OCI-LY3 (cell line): Measurements from ENCODE around the gene CDH1.

Experiments
- EZH2phosphoT487 ChIP-seq: fragments of 200-600 bp; shearing (Covaris generic); IDR thresholded peaks from 2 replicates; pipeline ENCODE4 v1.6.1; 2018; ENCODE audit warnings: antibody characterized with exemption, mixed run types, low read depth
- TF ChIP-seq, protein P1 (sequence below): fragments of 200-600, 300-600 bp; sonication (generic); IDR thresholded peaks from 2 replicates; pipeline ENCODE4 v1.5.1; 2014; ENCODE audit warnings: antibody characterized with exemption, low read length, low read depth

DNA sequence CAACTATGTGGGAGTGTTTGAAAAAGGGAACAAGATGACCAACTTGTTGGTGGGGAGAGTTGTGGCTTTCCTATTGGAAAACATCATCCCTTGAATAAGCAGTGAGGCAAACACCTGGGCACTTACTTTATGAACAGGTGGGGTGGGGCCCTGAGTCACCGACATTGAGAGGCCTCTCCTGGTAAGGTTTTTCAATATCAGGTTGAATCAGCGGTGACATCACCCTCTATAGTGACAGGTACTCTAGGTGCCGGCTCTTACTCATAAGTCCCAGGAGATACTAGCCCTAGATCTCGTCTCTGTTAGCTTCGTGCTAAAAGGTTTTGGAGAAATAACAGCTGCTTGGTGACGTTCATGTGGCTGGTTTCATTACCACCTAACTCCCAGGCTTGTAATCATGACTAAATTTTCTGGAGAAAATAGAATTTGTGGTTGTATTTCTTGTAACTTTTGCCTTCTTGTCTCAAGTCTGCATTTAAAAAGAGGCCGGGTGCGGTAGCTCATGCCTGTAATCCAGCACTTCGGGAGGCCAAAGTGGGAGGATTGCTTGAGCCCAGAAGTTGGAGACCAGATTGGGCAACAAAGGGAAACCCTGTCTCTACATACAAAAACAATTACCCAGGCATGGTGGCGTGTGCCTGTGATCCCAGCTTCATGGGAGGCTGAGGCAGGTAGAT is 19.3 kb downstream of the CDH1 start:
- TF ChIP-seq, protein P1, sequence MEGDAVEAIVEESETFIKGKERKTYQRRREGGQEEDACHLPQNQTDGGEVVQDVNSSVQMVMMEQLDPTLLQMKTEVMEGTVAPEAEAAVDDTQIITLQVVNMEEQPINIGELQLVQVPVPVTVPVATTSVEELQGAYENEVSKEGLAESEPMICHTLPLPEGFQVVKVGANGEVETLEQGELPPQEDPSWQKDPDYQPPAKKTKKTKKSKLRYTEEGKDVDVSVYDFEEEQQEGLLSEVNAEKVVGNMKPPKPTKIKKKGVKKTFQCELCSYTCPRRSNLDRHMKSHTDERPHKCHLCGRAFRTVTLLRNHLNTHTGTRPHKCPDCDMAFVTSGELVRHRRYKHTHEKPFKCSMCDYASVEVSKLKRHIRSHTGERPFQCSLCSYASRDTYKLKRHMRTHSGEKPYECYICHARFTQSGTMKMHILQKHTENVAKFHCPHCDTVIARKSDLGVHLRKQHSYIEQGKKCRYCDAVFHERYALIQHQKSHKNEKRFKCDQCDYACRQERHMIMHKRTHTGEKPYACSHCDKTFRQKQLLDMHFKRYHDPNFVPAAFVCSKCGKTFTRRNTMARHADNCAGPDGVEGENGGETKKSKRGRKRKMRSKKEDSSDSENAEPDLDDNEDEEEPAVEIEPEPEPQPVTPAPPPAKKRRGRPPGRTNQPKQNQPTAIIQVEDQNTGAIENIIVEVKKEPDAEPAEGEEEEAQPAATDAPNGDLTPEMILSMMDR, result no peak
- no peak for TF ChIP-seq EZH2phosphoT487
